SK-N-SH (cell line): Measurements from ENCODE around the gene RPH3AL. TPM values are rescaled to one million over a fixed set of nuclear protein-coding genes. Genes with fewer than 3 reads are reported as not detected.

Experiments
- CTCF ChIA-PET: fragments of 300-600, 350-600 bp; formaldehyde crosslinking; extraction: SDS; loops from one replicate; lab custom pipeline; 2021; lab: Yijun Ruan, JAX
- POLR2A ChIA-PET: fragments of 350-600 bp; sonication (Branson Sonifier 250); formaldehyde crosslinking; extraction: SDS; loops from one replicate; lab custom pipeline; 2020; ENCODE audit warnings: antibody characterized with exemption, inconsistent platforms; lab: Yijun Ruan, JAX
- DNase-seq: peaks from one replicate; pipeline ENCODE4 v3.0.0; 2012
- H2AFZ ChIP-seq: fragments of 200-600 bp; sonication (generic); 2 replicates; pipeline ENCODE4 v1.8.1; 2016; ENCODE audit warnings: antibody characterized with exemption, mild to moderate bottlenecking, low read depth
- H3F3A ChIP-seq: fragments of 200-600 bp; sonication (generic); replicated peaks from 2 replicates; pipeline ENCODE3; 2016; ENCODE audit warnings: antibody characterized with exemption, mild to moderate bottlenecking; ENCODE audit not compliant: insufficient read depth
- H3K27ac ChIP-seq, 2 experiments: fragments of 200-500 bp in 1 of 2; fragments of 200-600 bp in 1 of 2; sonication (Bioruptor generic) in 1 of 2; sonication (generic), shearing (Covaris generic) in 1 of 2; 2 replicates each; pipeline versions ENCODE4 v1.5.1 to v1.6.1; 2014 to 2016; ENCODE audit warnings: low read depth in 2 of 2, inconsistent platforms in 1 of 2, low read length in 1 of 2, mild to moderate bottlenecking in 1 of 2, mixed read lengths in 1 of 2
- H3K27me3 ChIP-seq: fragments of 200-600 bp; sonication (generic), shearing (Covaris generic); 2 replicates; pipeline ENCODE4 v1.6.1; 2016; ENCODE audit warnings: mixed run types; ENCODE audit not compliant: insufficient read depth
- H3K36me3 ChIP-seq, 2 experiments: fragments of 200-500 bp in 1 of 2; fragments of 200-600 bp in 1 of 2; sonication (Bioruptor generic) in 1 of 2; sonication (generic) in 1 of 2; replicated peaks in 1 of 2; 2 replicates each; pipeline versions ENCODE3 to v1.5.1; 2014 to 2016; ENCODE audit warnings: low read length in 1 of 2, mild to moderate bottlenecking in 1 of 2; ENCODE audit not compliant: insufficient read depth in 2 of 2, control insufficient read depth in 1 of 2
- H3K4me1 ChIP-seq, 2 experiments: fragments of 200-500 bp in 1 of 2; fragments of 200-600 bp in 1 of 2; sonication (Bioruptor generic) in 1 of 2; sonication (generic), shearing (Covaris generic) in 1 of 2; 2 replicates each; pipeline versions ENCODE4 v1.5.1 to v1.6.1; 2014 to 2016; ENCODE audit warnings: low read depth in 1 of 2, low read length in 1 of 2, mixed run types in 1 of 2; ENCODE audit not compliant: insufficient read depth in 2 of 2, control insufficient read depth in 1 of 2
- H3K4me2 ChIP-seq: fragments of 200-600 bp; sonication (generic), shearing (Covaris generic); 2 replicates; pipeline ENCODE4 v1.6.1; 2017; ENCODE audit warnings: mixed run types
- H3K4me3 ChIP-seq, 2 experiments: fragments of 200-500 bp in 1 of 2; fragments of 200-600 bp in 1 of 2; sonication (Bioruptor generic) in 1 of 2; sonication (generic), shearing (Covaris generic) in 1 of 2; 2 replicates each; pipeline versions ENCODE4 v1.5.1 to v1.8.1; 2014 to 2016; ENCODE audit warnings: low read depth in 2 of 2, inconsistent platforms in 1 of 2, low read length in 1 of 2, mild to moderate bottlenecking in 1 of 2, mixed read lengths in 1 of 2, moderate library complexity in 1 of 2
- H3K79me2 ChIP-seq: fragments of 200-600 bp; sonication (generic); 2 replicates; pipeline ENCODE4 v1.8.1; 2017; ENCODE audit warnings: mild to moderate bottlenecking; ENCODE audit not compliant: insufficient read depth
- H3K9ac ChIP-seq: fragments of 200-600 bp; sonication (generic); 2 replicates; pipeline ENCODE4 v1.6.1; 2017; ENCODE audit warnings: mixed run types
- H3K9me2 ChIP-seq: fragments of 200-600 bp; sonication (generic); 2 replicates; pipeline ENCODE4 v1.6.1; 2017; ENCODE audit warnings: mixed run types
- H3K9me3 ChIP-seq: fragments of 200-600 bp; sonication (generic); 2 replicates; pipeline ENCODE4 v1.6.1; 2017; ENCODE audit warnings: mixed run types, mild to moderate bottlenecking, moderate library complexity
- H4K20me1 ChIP-seq: fragments of 200-600 bp; sonication (generic); 2 replicates; pipeline ENCODE4 v1.6.1; 2017; ENCODE audit warnings: mild to moderate bottlenecking, mixed run types; ENCODE audit not compliant: insufficient read depth
- CHD2 ChIP-seq: fragments of 150-350 bp; IDR thresholded peaks from 2 replicates; pipeline ENCODE4 v1.6.1; 2018; ENCODE audit warnings: low read length; ENCODE audit not compliant: partially characterized antibody
- CTCF ChIP-seq: fragments of 200-600 bp; sonication (generic); IDR thresholded peaks from 2 replicates; pipeline ENCODE4 v1.6.1; 2017; ENCODE audit warnings: antibody characterized with exemption, mild to moderate bottlenecking, moderate library complexity
- EP300 ChIP-seq, 2 experiments: IDR thresholded peaks; 2 replicates each; pipeline versions ENCODE4 v1.4.0 to v1.6.1; 2012; ENCODE audit warnings: borderline replicate concordance in 1 of 2, low read depth in 1 of 2, low read length in 1 of 2
- EZH2phosphoT487 ChIP-seq: fragments of 200-600 bp; sonication (generic); IDR thresholded peaks from 2 replicates; pipeline ENCODE4 v1.6.1; 2017; ENCODE audit warnings: low read depth, mixed run types, mild to moderate bottlenecking, antibody characterized with exemption, moderate library complexity, borderline replicate concordance
- FOXJ3 ChIP-seq: sonication (generic); formaldehyde crosslinking; IDR thresholded peaks from 2 replicates; pipeline ENCODE4 v1.5.1; 2020; ENCODE audit warnings: mild to moderate bottlenecking, missing genetic modification reagents
- FOXM1 ChIP-seq: IDR thresholded peaks from 2 replicates; pipeline ENCODE4 v1.4.0; 2012; ENCODE audit warnings: low read depth, mild to moderate bottlenecking
- GABPA ChIP-seq: IDR thresholded peaks from 2 replicates; pipeline ENCODE4 v1.4.0; 2012; ENCODE audit warnings: low read depth, mild to moderate bottlenecking
- GATA2 ChIP-seq: sonication (generic); formaldehyde crosslinking; IDR thresholded peaks from 2 replicates; pipeline ENCODE4 v1.5.0; 2020; ENCODE audit warnings: mild to moderate bottlenecking, missing genetic modification reagents
- NRF1 ChIP-seq: IDR thresholded peaks from 2 replicates; pipeline ENCODE4 v1.6.1; 2012; ENCODE audit warnings: low read depth, mild to moderate bottlenecking, low read length
- PBX3 ChIP-seq: IDR thresholded peaks from 2 replicates; pipeline ENCODE4; 2012
- RAD21 ChIP-seq: IDR thresholded peaks from 2 replicates; pipeline ENCODE4 v1.6.1; 2012; ENCODE audit warnings: mild to moderate bottlenecking, low read length
- REST ChIP-seq: IDR thresholded peaks from 2 replicates; pipeline ENCODE4 v1.6.1; 2012; ENCODE audit warnings: mild to moderate bottlenecking, low read depth, low read length, moderate library complexity
- RFX5 ChIP-seq: IDR thresholded peaks from 2 replicates; pipeline ENCODE4 v1.6.1; 2012; ENCODE audit warnings: mild to moderate bottlenecking, improper control_type of control experiment, low read length
- SIN3A ChIP-seq: IDR thresholded peaks from 2 replicates; pipeline ENCODE4 v1.6.1; 2012; ENCODE audit warnings: low read depth, mild to moderate bottlenecking, low read length, moderate library complexity, borderline replicate concordance
- TCF12 ChIP-seq: IDR thresholded peaks from 2 replicates; pipeline ENCODE4 v1.4.0; 2012
- TEAD4 ChIP-seq: IDR thresholded peaks from 2 replicates; pipeline ENCODE4 v1.4.0; 2012; ENCODE audit warnings: mild to moderate bottlenecking, borderline replicate concordance; ENCODE audit not compliant: insufficient read depth
- WGBS: methylation state at CpG from one replicate; pipeline ENCODE4 v1.1.6; 2017; ENCODE audit warnings: low lambda C conversion rate; 5-methylcytosine and 5-hydroxymethylcytosine counted together
- polyA plus RNA-seq, 3 experiments: library from polyadenylated mRNA; depleted of rRNA; stranded (reverse); fragments of >200 nt; gene quantifications; 2 replicates each; pipeline ENCODE4 v1.2.3, GENCODE V29; 2012
- TF ChIP-seq, protein P1 (sequence below): fragments of 150-350 bp; IDR thresholded peaks from 2 replicates; pipeline ENCODE4 v1.6.1; 2017; ENCODE audit warnings: antibody characterized with exemption, low read length, low read depth, borderline replicate concordance

RPH3AL gene
- polyA plus RNA-seq, 1 of the 3 experiments (the other 2 are of a cell fraction): 2.9 TPM

GRCh38 chr17:163514-164098, 189.0 kb downstream of the RPH3AL start:
- H3K4me3 ChIP-seq: no peak overlapping the region
- H3K9ac ChIP-seq: no peak overlapping the region
- no peak overlapping the region for H3K27ac ChIP-seq
- no peaks in the 10 kb centered on the region for H3K9me2 ChIP-seq
- WGBS: 63% methylated on average over 8 of the region's 11 CpGs
- TF ChIP-seq RFX5 (no peak), GATA2 (CRISPR knock-in tag) (no peak), RAD21 (no peak), FOXJ3 (CRISPR knock-in tag) (no peak), CHD2 (no peak)
- H3K79me2 ChIP-seq: no peaks in the 10 kb centered on the region
- H3F3A ChIP-seq: no peaks in the 10 kb centered on the region
- no peak overlapping the region for H3K4me2 ChIP-seq
- H3K9me3 ChIP-seq: no peaks in the 10 kb centered on the region
- ChIA-PET CTCF (interaction anchor here (0.6 to 4.5 kb wide), 11 partner anchors 9 to 537 kb away, joined by 3 to 44 read pairs (median 8); partner anchors contain the start of gene DOC2B), POLR2A (no interaction called here)
- no peaks in the 10 kb centered on the region for H4K20me1 ChIP-seq
- no peak for DNase-seq
- no peaks in the 10 kb centered on the region; the same call in 1 of the 2 replicates for H3K27me3 ChIP-seq
- no peaks in the 10 kb centered on the region for H3K4me1 ChIP-seq
- H3K36me3 ChIP-seq: no peaks in the 10 kb centered on the region
- H2AFZ ChIP-seq: no peak overlapping the region

- no peaks in the 10 kb centered on the region for H3F3A ChIP-seq
- no peak overlapping the region for H3K9ac ChIP-seq
- H3K9me2 ChIP-seq: no peaks in the 10 kb centered on the region
- ChIA-PET CTCF (interaction anchor here (0.7 to 4.5 kb wide), 5 partner anchors 11 to 538 kb away, joined by 3 to 33 read pairs (median 9); no protein-coding TSS in a partner anchor), POLR2A (interaction anchor here (0.6 kb wide), 1 partner anchor 10 kb away, joined by 3 read pairs; no protein-coding TSS in a partner anchor)
- no peak overlapping the region for H3K4me2 ChIP-seq
- DNase-seq: no peak
- H3K27ac ChIP-seq: no peak overlapping the region
- no peak overlapping the region for H3K4me3 ChIP-seq
- H3K79me2 ChIP-seq: no peaks in the 10 kb centered on the region
- WGBS: 37% methylated on average over 5 of the region's 11 CpGs
- no peak overlapping the region for H2AFZ ChIP-seq
- no peaks in the 10 kb centered on the region for H4K20me1 ChIP-seq
- H3K36me3 ChIP-seq: no peaks in the 10 kb centered on the region
- H3K4me1 ChIP-seq: no peaks in the 10 kb centered on the region
- H3K9me3 ChIP-seq: no peaks in the 10 kb centered on the region
- TF ChIP-seq EP300 (IDR thresholded peaks at IDR 0.05; ENCODE audit: borderline replicate concordance in 1 of 2, low read depth in 1 of 2, low read length in 1 of 2): no peak
- TF ChIP-seq REST: no peak
- TF ChIP-seq SIN3A: no peak
- no peak for TF ChIP-seq GABPA
- no peak for TF ChIP-seq PBX3
- no peak for TF ChIP-seq CTCF
- TF ChIP-seq RAD21: no peak
- TF ChIP-seq RFX5: no peak
- no peak for TF ChIP-seq TEAD4
- TF ChIP-seq, protein P1, sequence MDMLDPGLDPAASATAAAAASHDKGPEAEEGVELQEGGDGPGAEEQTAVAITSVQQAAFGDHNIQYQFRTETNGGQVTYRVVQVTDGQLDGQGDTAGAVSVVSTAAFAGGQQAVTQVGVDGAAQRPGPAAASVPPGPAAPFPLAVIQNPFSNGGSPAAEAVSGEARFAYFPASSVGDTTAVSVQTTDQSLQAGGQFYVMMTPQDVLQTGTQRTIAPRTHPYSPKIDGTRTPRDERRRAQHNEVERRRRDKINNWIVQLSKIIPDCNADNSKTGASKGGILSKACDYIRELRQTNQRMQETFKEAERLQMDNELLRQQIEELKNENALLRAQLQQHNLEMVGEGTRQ: no peak
- TF ChIP-seq TCF12: no peak
- no peak for TF ChIP-seq NRF1
- TF ChIP-seq FOXM1: no peak
- TF ChIP-seq GATA2 (CRISPR knock-in tag): no peak
- no peak for TF ChIP-seq EZH2phosphoT487
- no peaks in the 10 kb centered on the region; the same call in 1 of the 2 replicates for H3K27me3 ChIP-seq
Measured at GRCh38 chr17:162689-163088, 189.9 kb downstream of the RPH3AL start.
